ENCODE measurements around the gene TSPO2.
"Not testable (repeated sequence)": the region's sequence is repeated elsewhere in the genome, so short reads cannot be mapped to it uniquely, and the experiment has no call there.

Gene TSPO2, protein sequence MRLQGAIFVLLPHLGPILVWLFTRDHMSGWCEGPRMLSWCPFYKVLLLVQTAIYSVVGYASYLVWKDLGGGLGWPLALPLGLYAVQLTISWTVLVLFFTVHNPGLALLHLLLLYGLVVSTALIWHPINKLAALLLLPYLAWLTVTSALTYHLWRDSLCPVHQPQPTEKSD

DNA sequence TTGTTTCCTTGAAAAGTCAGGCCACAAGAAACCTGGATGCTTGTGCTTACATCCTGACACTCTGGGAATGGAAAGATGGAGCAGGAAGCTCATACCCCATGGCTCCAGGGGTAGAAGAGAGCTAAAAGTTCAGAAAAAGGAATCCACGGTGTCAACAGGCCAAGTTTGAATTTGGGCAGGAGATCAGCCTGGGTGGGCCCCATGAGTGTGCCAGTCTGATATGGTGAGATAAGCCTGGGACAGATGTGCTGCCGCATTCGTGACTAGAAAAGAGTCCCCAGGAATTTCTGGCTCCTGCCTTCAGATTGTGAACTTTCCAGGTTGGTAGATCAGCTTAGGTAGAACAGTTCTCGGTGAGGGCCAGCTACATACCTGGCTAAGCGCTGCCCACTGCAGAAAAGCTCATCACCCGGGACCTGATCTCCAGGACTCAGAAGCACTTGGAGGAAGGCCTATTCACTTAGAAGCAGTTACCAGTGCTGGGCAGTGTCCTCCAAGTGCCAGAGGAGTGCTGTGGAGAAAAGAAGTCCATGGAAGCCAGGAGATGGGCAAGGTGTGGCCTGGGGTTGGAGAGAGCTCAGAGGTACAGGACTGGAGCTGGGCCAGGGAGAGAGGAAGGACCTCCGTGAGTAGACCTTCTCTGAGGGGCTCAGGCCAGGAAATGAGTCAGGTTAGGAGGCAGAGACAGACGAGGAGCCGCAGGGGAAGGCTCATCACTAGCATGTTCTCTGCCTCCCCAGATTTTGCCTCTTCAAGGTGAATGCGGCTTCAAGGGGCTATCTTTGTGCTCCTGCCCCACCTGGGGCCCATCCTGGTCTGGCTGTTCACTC, at the start of gene TSPO2:
TSPO2 (plus strand) TSS at position 242 of the 830 bp plus-strand sequence; CDS start at position 761, 519 bp downstream.
- no peak for DNase-seq

DNA sequence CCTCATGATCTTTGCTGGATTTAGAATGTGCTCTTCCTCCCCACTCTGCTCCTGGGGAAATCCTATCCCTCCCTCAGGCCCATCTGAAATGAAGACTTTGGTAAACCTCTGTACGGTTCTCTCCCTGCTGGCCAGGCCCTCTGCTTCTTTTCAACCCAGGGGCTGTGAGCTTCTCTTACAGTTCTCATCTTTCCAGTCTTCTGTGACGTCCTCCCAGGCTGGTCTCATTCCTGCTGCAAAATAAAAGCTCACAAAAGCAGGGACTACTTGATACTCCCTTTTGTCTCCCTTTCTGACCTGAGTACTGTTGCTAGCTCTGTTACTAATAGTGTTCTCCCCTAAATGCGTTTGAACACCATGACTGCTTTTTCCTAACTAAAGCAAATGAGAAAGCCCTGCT, 49.5 kb upstream of the TSPO2 start:
- DNase-seq, result no peak

- no peak for DNase-seq
These were observed 45.6 kb upstream of the TSPO2 start for GRCh38 chr6:40996591-40997233.

GRCh38 chr6:40997234-40997957, 44.9 kb upstream of the TSPO2 start:
- DNase-seq, result no peak

GRCh38 chr6:40998661-40999060, 43.6 kb upstream of the TSPO2 start:
- DNase-seq, result no peak

DNA sequence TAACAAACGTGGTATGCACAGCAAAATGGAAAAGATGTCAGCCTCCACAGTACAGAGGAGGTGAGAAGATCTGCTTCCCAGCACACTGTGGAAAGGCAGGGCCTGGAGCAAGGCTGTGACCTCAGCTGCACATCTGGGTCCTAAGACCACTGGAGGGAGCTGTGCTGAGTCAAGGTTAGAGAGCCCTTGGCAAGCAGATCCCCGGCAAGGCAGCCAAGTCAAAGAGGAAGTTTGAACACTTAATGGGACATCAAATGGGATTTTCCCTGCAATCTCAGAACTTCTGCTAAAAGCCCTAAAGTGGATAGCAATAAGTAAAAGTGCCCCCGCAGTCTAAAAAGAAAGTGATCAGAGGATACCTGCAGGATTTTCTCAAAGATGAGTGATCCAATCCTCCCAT, 42.7 kb upstream of the TSPO2 start:
- no peak for DNase-seq

GRCh38 chr6:41000248-41000647, 42.0 kb upstream of the TSPO2 start:
- DNase-seq, result no peak

DNA sequence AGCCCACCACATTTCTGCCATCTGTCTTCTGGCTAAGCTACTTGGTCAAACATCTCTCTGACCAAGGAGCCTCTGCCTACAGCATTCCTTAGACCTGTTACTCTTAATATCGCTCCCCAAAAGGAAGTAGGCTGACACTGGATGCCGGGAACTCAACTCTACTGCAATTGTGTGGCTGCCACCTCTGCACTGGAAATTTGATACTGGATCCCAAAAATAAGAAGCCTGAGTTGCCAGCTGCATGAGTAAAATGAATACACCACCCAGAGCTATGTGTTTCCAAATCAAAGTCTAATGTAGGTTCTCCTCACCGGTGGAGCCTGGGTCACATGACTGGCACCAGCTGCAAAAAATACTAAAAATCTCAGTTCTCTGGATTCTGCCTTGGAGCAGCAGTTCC, 40.1 kb upstream of the TSPO2 start:
- no peak for DNase-seq

GRCh38 chr6:41006217-41006616, 36.0 kb upstream of the TSPO2 start:
- DNase-seq, result not testable (repeated sequence)

- not testable (repeated sequence) for DNase-seq
These were observed 35.3 kb upstream of the TSPO2 start for GRCh38 chr6:41006980-41007379.

GRCh38 chr6:41008011-41008410, 34.3 kb upstream of the TSPO2 start:
- DNase-seq, result no peak

DNA sequence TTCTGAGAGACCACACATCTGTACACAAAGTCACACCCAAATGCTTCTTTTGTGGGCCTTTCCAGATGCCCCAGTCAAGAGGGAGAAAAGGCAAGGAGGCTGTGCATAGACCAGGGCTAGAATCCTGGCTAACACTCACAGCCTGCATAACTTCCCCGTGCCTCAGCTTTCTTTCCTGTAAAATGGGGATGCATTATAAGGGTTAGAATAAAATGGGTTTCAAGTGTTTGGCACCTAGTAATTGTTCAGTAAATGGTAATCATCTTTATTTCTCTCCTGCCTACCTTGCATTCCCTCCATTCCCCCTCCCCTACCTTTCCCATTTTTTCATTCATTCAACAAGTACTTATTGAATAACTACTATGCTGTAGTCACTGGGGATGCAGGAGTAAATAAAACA, 32.6 kb upstream of the TSPO2 start:
- DNase-seq, result no peak

DNA sequence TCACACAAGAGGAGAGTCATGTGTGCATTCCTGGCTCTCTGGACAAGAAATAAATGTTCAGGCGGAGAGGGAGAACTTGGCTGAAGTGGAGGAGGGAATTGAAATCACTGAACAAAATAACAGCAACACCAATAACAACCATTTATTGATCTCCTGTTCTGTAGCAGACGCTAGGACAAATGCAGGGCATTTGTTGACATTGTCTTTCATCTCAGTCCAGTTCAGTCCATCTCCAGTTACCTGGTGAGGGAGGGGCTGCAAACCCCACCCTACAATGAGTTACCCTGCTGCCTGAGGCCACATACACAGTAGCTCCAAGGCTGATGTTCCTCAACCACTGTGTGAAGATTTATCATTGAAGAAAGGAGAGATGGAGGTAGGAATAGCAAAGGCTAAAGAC, 30.6 kb upstream of the TSPO2 start:
- no peak for DNase-seq

DNA sequence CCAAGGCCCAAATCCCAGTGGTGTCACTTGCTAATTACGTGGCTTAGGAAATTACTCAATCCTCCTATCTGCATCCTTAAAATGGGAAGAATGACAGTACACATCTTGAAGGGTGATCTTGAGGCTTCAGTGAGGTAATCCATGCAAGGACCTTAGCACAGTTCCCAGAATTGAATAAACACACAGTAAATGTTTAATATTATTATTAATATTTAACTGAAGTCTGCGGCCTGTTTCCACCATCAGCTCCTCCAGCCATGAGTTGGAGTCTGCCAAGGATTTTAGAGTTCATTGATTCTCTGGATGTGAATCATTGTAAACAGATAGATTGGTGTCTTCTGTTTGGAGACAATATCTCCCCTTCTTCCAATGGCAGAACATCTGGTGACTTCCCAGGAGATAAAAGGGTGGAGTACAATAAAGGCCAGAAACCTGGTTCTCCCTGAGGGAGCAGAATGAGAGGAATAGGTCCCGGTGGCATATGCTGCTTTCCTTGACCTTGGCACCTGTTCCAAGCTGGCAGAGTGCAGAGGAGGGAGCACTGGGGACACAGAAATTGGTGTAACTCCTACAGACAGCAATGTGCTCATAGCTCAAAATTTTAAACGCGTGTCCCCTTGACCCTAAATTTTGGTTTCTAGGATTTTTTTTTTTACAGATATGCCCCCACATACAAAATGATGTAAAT, 28.7 kb upstream of the TSPO2 start:
- DNase-seq, result no peak

DNA sequence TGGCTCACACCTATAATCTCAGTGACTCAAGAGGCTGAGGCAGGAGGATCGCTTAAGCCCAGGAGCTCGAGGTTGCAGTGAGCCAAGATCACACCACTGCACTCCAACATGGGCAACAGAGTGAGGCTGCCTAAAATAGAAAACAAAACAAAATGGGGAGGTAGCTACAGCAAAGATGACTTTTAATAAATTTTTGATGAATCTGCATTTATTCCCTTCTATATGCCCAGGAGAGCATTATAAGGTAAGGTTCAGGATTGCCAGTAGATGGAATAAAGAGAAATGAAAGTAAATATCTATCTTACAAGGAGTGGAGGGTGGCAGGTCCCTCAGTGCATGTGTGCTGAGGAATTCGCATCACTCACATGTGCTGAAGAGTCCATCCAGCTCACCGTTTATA, 27.5 kb upstream of the TSPO2 start:
- DNase-seq, result no peak

DNA sequence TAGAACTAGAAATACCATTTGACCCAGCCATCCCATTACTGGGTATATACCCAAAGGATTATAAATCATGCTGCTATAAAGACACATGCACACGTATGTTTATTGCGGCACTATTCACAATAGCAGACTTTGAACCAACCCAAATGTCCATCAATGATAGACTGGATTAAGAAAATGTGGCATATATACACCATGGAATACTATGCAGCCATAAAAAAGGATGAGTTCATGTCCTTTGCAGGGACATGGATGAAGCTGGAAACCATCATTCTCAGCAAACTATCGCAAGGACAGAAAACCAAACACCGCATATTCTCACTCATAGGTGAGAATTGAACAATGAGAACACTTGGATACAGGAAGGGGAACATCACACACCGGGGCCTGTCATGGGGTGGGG, 26.4 kb upstream of the TSPO2 start:
- not testable (repeated sequence) for DNase-seq

GRCh38 chr6:41017663-41018062, 24.6 kb upstream of the TSPO2 start:
- no peak for DNase-seq

GRCh38 chr6:41021832-41022231, 20.4 kb upstream of the TSPO2 start:
- no peak for DNase-seq

- no peak for DNase-seq
These were observed 20.0 kb upstream of the TSPO2 start for GRCh38 chr6:41022294-41022693.

- DNase-seq, result no peak
These were observed 19.2 kb upstream of the TSPO2 start for GRCh38 chr6:41023114-41023513.

- no peak for DNase-seq
These were observed 16.2 kb upstream of the TSPO2 start for GRCh38 chr6:41025966-41026530.

GRCh38 chr6:41027241-41027640, 15.0 kb upstream of the TSPO2 start:
- no peak for DNase-seq

Measured in NCI-H1048 (cell line).